CD4-positive, alpha-beta memory T cell (primary cell): ENCODE data around the gene TNPO3. TPM values are rescaled to one million over a fixed set of nuclear protein-coding genes. Genes with fewer than 3 reads are reported as not detected.
A peak's percentile ranks its signal among the peaks of the same experiment; 100 is the strongest.

Source experiments
- CTCF ChIA-PET: fragments of 350-600 bp; sonication (Branson Sonifier 250); formaldehyde crosslinking; loops from one replicate; lab custom pipeline; 2021; ENCODE audit warnings: inconsistent platforms; ENCODE audit not compliant: partially characterized antibody; lab: Charles Lee
- POLR2A ChIA-PET: fragments of 350-600 bp; sonication (Branson Sonifier 250); formaldehyde crosslinking; loops from one replicate; lab custom pipeline; 2021; ENCODE audit not compliant: partially characterized antibody; lab: Charles Lee
- DNase-seq, 5 donors: peaks; one replicate each; pipeline versions ENCODE4 v3.0.0 to v3.0.0-alpha.2; 2020 to 2022; ENCODE audit warnings: mixed read lengths in 1 of 5
- H3K27ac ChIP-seq: one replicate; pipeline ENCODE4 v1.7.0; 2013; ENCODE audit warnings: low read depth, low read length
- H3K27me3 ChIP-seq: 2 replicates; pipeline ENCODE4 v1.7.0; 2013; ENCODE audit warnings: mild to moderate bottlenecking, low read length, moderate library complexity; ENCODE audit not compliant: insufficient read depth
- H3K36me3 ChIP-seq: 2 replicates; pipeline ENCODE4 v1.7.0; 2013; ENCODE audit warnings: mild to moderate bottlenecking, low read length, moderate library complexity; ENCODE audit not compliant: insufficient read depth
- H3K4me1 ChIP-seq: 2 replicates; pipeline ENCODE4 v1.7.0; 2013; ENCODE audit warnings: mild to moderate bottlenecking, low read length, moderate library complexity; ENCODE audit not compliant: insufficient read depth
- H3K4me3 ChIP-seq, 2 donors: one replicate each; pipeline ENCODE4 v1.7.0; 2013; ENCODE audit warnings: low read length in 2 of 2, mild to moderate bottlenecking in 1 of 2
- H3K9me3 ChIP-seq, 2 donors: one replicate each; pipeline ENCODE4 v1.7.0; 2013; ENCODE audit warnings: low read length in 2 of 2, control low read depth in 1 of 2; ENCODE audit not compliant: control insufficient read depth in 1 of 2
- H3K27ac Mint-ChIP-seq, 7 donors: one replicate each; pipeline ENCODE4 v1.8.0; 2020 to 2021; ENCODE audit warnings: mixed read lengths in 7 of 7, mild to moderate bottlenecking in 6 of 7, inconsistent platforms in 3 of 7, moderate library complexity in 3 of 7
- H3K27me3 Mint-ChIP-seq, 2 donors: one replicate each; pipeline ENCODE4 v1.8.0; 2020 to 2021; ENCODE audit warnings: mixed read lengths in 2 of 2
- H3K36me3 Mint-ChIP-seq, 2 donors: one replicate each; pipeline ENCODE4 v1.8.0; 2020 to 2021; ENCODE audit warnings: mixed read lengths in 2 of 2, inconsistent platforms in 1 of 2, mild to moderate bottlenecking in 1 of 2
- H3K4me1 Mint-ChIP-seq, 4 donors: one replicate each; pipeline ENCODE4 v1.8.0; 2020 to 2021; ENCODE audit warnings: mixed read lengths in 4 of 4, mild to moderate bottlenecking in 1 of 4
- H3K4me3 Mint-ChIP-seq, 8 donors: one replicate each; pipeline ENCODE4 v1.8.0; 2020 to 2021; ENCODE audit warnings: mixed read lengths in 8 of 8, mild to moderate bottlenecking in 7 of 8, moderate library complexity in 6 of 8, inconsistent platforms in 3 of 8
- H3K9me3 Mint-ChIP-seq, 8 donors: one replicate each; pipeline ENCODE4 v1.8.0; 2020 to 2021; ENCODE audit warnings: mixed read lengths in 8 of 8, mild to moderate bottlenecking in 5 of 8, inconsistent platforms in 3 of 8, moderate library complexity in 1 of 8
- intact Hi-C: fragments of 100-400 bp; cut with micrococcal nuclease; formaldehyde crosslinking; loops from one replicate; pipeline ENCODE4 v1.15.1; 2023
- polyA plus RNA-seq, 2 donors: library from polyadenylated mRNA; unstranded; fragments of 300-500 nt; fragmentation: Illumina TruSeq; gene quantifications; one replicate each; pipeline ENCODE4 v1.2.3, GENCODE V29; 2021
- total RNA-seq, 2 experiments: library from RNA; stranded (reverse); gene quantifications; one replicate each; pipeline ENCODE4 v1.2.3, GENCODE V29; 2021

The TNPO3 gene
- total and polyA plus RNA-seq, 4 experiments from 2014 or later = 34.4 to 44.5 (median 41.4) TPM

DNA sequence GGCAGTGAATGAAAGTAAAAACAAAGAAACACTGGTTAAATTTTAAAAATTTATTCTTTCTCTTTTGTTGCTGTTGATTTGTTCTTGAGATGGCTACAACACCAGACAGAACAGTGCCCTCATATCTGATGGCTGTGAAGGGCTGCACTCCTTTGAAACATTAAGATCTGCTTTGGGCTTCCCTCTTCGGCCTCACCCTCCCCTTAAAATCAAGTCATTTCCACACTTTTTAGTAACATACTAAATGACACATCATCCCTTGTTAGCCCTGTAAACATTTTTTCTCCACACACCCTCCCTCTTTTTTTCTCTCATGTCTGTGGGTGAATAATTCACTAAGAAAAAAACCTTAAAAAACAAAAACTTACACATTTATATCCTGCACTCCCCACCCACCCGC lies 100.8 kb downstream of the TNPO3 start:
- intact Hi-C loops = no loop called here
- Mint-ChIP-seq H3K27me3 (no peaks in the 10 kb centered on the region), H3K4me3 (no peak overlapping the region), H3K27ac (peak overlapping the region in 5 of 7 donors; percentile 31 to 81 (median 60)), H3K36me3 (peaks cover 31 to 75% of the 10 kb centered on the region in 2 donors), H3K4me1 (peaks cover 0 to 2% (median 0%) of the 10 kb centered on the region in 4 donors), H3K9me3 (no peaks in the 10 kb centered on the region)
- H3K36me3 ChIP-seq = peaks cover 39% of the 10 kb centered on the region
- H3K27ac ChIP-seq = no peak overlapping the region
- ChIA-PET CTCF (interaction anchor here (0.6 to 1.0 kb wide), 2 partner anchors 91 to 138 kb away, joined by 3 read pairs; no protein-coding TSS in a partner anchor), POLR2A (interaction anchor here (1.0 kb wide), 1 partner anchor 10 kb away, joined by 3 read pairs; no protein-coding TSS in a partner anchor)
- no peaks in the 10 kb centered on the region for H3K4me1 ChIP-seq
- no peaks in the 10 kb centered on the region for H3K9me3 ChIP-seq
- DNase-seq = no peak
- no peak overlapping the region for H3K4me3 ChIP-seq
- H3K27me3 ChIP-seq = no peaks in the 10 kb centered on the region

DNA sequence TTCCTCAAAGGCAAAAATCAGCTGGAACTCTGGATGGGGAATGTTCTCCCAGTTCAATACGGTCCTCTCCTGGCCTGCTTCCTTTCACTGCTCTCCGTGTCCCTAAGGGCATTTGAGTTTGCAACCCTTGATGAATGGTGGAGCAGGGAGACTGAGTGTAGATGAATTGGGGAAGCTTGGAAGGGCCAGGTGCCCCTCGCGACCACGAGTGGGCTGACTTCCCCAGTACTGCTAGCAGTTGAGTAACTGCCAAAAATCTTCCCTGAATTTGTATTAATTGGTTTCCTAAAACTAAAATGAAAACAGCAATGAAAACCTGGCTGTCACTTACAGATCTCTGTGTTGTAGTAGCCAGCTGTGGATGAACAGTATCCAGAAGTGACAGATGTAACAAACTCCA lies 103.6 kb downstream of the TNPO3 start:
- no peak overlapping the region for H3K4me3 Mint-ChIP-seq
- peak overlapping the region in 4 of 7 donors; percentile 4 to 47 (median 18) for H3K27ac Mint-ChIP-seq
- intact Hi-C loops = no loop called here

DNA sequence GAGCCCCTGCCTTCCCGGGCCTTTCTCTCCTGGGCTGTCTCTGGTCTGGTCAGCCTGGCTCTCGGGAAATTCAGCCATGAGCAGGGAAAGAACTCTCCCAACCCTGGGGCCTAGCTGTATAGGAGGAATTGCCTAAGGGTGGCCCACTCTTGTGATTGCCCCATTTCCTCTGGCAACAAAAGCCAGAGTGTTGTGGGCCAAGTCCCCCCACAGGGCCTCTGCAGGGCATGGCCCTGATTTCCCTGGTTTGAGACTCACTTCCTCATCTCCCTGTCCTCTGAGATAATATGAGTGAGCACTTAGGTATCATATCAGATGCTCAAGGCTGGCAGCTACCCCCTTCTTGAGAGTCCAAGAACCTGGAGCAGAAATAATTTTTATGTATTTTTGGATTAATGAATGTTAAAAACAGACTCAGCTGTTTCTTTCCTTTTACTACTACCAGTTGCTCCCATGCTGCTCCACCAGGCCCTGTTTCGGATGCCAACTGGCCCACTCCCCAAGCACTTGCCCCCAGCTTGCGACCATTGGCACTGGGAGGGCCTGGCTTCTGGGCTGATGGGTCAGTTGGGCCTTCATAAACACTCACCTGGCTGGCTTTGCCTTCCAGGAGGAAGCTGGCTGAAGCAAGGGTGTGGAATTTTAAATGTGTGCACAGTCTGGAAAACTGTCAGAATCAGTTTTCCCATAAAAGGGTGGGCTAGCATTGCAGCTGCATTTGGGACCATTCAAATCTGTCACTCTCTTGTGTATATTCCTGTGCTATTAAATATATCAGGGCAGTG lies 105.7 kb downstream of the TNPO3 start:
- Histone ChIP-seq H3K4me1 (no peaks in the 10 kb centered on the region), H3K27ac (no peak overlapping the region), H3K36me3 (peaks cover 17% of the 10 kb centered on the region), H3K4me3 (no peak overlapping the region), H3K27me3 (no peaks in the 10 kb centered on the region), H3K9me3 (no peaks in the 10 kb centered on the region)
- ChIA-PET CTCF (interaction anchor here (1.1 to 4.0 kb wide), 3 partner anchors 9 to 46 kb away, joined by 3 to 14 read pairs (median 11); no protein-coding TSS in a partner anchor), POLR2A (interaction anchor here (1.1 kb wide), 1 partner anchor 9 kb away, joined by 3 read pairs; no protein-coding TSS in a partner anchor)
- Mint-ChIP-seq H3K4me3 (no peak overlapping the region), H3K27ac (peak overlapping the region in 1 of 7 donors; percentile 57), H3K9me3 (no peaks in the 10 kb centered on the region), H3K36me3 (peaks cover 0 to 42% of the 10 kb centered on the region in 2 donors), H3K4me1 (peaks cover 0 to 2% (median 0%) of the 10 kb centered on the region in 4 donors), H3K27me3 (no peaks in the 10 kb centered on the region)
- DNase-seq = no peak
- intact Hi-C loops = no loop called here

More for the DNA sequence above, 103.6 kb downstream of the TNPO3 start:
- ChIA-PET POLR2A (no interaction called here), CTCF (interaction anchor here (1.3 to 1.4 kb wide), 2 partner anchors 11 to 141 kb away, joined by 3 to 4 read pairs; no protein-coding TSS in a partner anchor)
- peaks cover 9 to 61% of the 10 kb centered on the region in 2 donors for H3K36me3 Mint-ChIP-seq
- Histone ChIP-seq H3K36me3 (peaks cover 28% of the 10 kb centered on the region), H3K4me3 (no peak overlapping the region), H3K27me3 (no peaks in the 10 kb centered on the region), H3K4me1 (no peaks in the 10 kb centered on the region), H3K9me3 (no peaks in the 10 kb centered on the region), H3K27ac (no peak overlapping the region)
- H3K27me3 Mint-ChIP-seq = no peaks in the 10 kb centered on the region
- DNase-seq = no peak
- H3K4me1 Mint-ChIP-seq = peaks cover 0 to 2% (median 0%) of the 10 kb centered on the region in 4 donors
- H3K9me3 Mint-ChIP-seq = no peaks in the 10 kb centered on the region

GRCh38 chr7:128948312-128948973 lies 106.5 kb downstream of the TNPO3 start:
- Histone ChIP-seq H3K36me3 (peaks cover 12% of the 10 kb centered on the region), H3K27ac (no peak overlapping the region)

DNA sequence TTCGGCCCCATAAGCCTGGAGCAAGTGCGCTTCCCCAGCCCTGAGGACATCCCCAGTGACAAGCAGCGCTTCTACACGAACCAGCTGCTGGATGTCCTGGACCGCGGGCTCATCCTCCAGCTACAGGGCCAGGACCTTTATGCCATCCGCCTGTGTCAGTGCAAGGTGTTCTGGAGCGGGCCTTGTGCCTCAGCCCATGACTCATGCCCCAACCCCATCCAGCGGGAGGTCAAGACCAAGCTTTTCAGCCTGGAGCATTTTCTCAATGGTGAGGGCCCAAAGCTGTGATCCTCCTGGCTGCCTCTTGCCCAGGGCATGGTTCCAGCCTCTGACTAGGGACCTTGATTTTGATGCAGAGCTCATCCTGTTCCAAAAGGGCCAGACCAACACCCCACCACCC lies 107.1 kb downstream of the TNPO3 start:
- Mint-ChIP-seq H3K9me3 (no peaks in the 10 kb centered on the region), H3K36me3 (peaks cover 0 to 29% of the 10 kb centered on the region in 2 donors), H3K27me3 (no peaks in the 10 kb centered on the region), H3K4me3 (no peak overlapping the region), H3K4me1 (peaks cover 0 to 2% (median 0%) of the 10 kb centered on the region in 4 donors), H3K27ac (peak overlapping the region in 2 of 7 donors; percentile 13 to 25)
- Histone ChIP-seq H3K27me3 (no peaks in the 10 kb centered on the region), H3K36me3 (peaks cover 10% of the 10 kb centered on the region), H3K4me3 (no peak overlapping the region), H3K27ac (no peak overlapping the region), H3K4me1 (no peaks in the 10 kb centered on the region), H3K9me3 (no peaks in the 10 kb centered on the region)
- intact Hi-C loops = loop anchor here (2.0 kb wide), 1 partner anchor 43 kb away; no protein-coding TSS in a partner anchor
- CTCF ChIA-PET = interaction anchor here (0.9 to 4.0 kb wide), 6 partner anchors 8 to 47 kb away, joined by 3 to 14 read pairs (median 4); no protein-coding TSS in a partner anchor
- DNase-seq = no peak
- POLR2A ChIA-PET = interaction anchor here (1.0 to 2.2 kb wide), 2 partner anchors 8 to 14 kb away, joined by 4 to 10 read pairs; no protein-coding TSS in a partner anchor

More at GRCh38 chr7:128948312-128948973, 106.5 kb downstream of the TNPO3 start:
- Histone ChIP-seq H3K9me3 (no peaks in the 10 kb centered on the region), H3K4me3 (no peak overlapping the region), H3K27me3 (no peaks in the 10 kb centered on the region), H3K4me1 (no peaks in the 10 kb centered on the region)
- Mint-ChIP-seq H3K4me3 (no peak overlapping the region), H3K4me1 (peaks cover 0 to 2% (median 0%) of the 10 kb centered on the region in 4 donors), H3K27me3 (no peaks in the 10 kb centered on the region), H3K9me3 (no peaks in the 10 kb centered on the region), H3K36me3 (peaks cover 0 to 35% of the 10 kb centered on the region in 2 donors), H3K27ac (peak overlapping the region in 2 of 7 donors; percentile 13 to 36)
- ChIA-PET POLR2A (interaction anchor here (1.0 to 2.2 kb wide), 3 partner anchors 8 to 15 kb away, joined by 3 to 10 read pairs (median 4); no protein-coding TSS in a partner anchor), CTCF (interaction anchor here (0.9 to 4.0 kb wide), 6 partner anchors 9 to 48 kb away, joined by 3 to 14 read pairs (median 4); no protein-coding TSS in a partner anchor)
- intact Hi-C loops = no loop called here
- no peak for DNase-seq

DNA sequence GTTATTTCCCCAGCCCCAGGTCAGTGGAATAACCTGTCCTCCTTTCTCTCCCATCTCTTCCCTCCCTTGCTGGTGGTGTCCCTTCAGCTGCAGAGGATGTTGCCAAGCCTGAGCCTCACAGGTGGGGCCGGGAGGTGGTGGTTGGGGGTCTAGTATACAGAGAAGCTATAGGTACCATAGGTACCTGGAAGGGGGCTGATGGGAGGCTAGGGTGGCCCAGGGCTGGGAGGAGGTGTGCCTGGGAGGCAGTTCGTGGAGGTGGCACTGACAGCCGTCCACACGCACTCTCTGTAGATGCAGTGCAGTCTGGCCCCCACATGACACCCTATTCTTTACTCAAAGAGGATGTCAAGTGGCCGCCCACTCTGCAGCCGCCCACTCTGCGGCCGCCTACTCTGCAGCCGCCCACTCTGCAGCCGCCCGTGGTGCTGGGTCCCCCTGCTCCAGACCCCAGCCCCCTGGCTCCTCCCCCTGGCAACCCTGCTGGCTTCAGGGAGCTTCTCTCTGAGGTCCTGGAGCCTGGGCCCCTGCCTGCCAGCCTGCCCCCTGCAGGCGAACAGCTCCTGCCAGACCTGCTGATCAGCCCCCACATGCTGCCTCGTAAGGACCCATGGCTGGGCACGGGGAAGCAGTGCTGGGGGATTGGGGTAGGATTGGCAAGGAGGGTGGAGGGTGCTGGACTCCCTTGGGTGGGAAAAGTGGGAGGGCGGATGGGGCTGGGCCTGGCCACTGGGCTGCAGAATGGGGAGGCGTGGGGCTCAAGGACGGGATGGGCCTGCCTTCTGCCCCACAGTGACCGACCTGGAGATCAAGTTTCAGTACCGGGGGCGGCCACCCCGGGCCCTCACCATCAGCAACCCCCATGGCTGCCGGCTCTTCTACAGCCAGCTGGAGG lies 107.7 kb downstream of the TNPO3 start:
- H3K27me3 Mint-ChIP-seq = no peaks in the 10 kb centered on the region
- CTCF ChIA-PET = interaction anchor here (0.9 to 4.0 kb wide), 6 partner anchors 11 to 47 kb away, joined by 3 to 14 read pairs (median 4); no protein-coding TSS in a partner anchor
- H3K27ac Mint-ChIP-seq = no peak overlapping the region
- Histone ChIP-seq H3K9me3 (no peaks in the 10 kb centered on the region), H3K27ac (no peak overlapping the region), H3K4me3 (no peak overlapping the region), H3K27me3 (no peaks in the 10 kb centered on the region), H3K4me1 (no peaks in the 10 kb centered on the region), H3K36me3 (peaks cover 10% of the 10 kb centered on the region)
- H3K9me3 Mint-ChIP-seq = no peaks in the 10 kb centered on the region
- POLR2A ChIA-PET = interaction anchor here (1.0 to 2.2 kb wide), 2 partner anchors 7 to 13 kb away, joined by 4 to 10 read pairs; no protein-coding TSS in a partner anchor
- peaks cover 0 to 23% of the 10 kb centered on the region in 2 donors for H3K36me3 Mint-ChIP-seq
- H3K4me3 Mint-ChIP-seq = peak overlapping the region in 1 of 8 donors; percentile 54
- DNase-seq = no peak
- H3K4me1 Mint-ChIP-seq = peaks cover 0 to 2% (median 1%) of the 10 kb centered on the region in 4 donors
- intact Hi-C loops = loop anchor here (2.0 kb wide), 1 partner anchor 42 kb away; no protein-coding TSS in a partner anchor
